ENCODE measurements around the gene EHMT1. TPM values are rescaled to one million over a fixed set of nuclear protein-coding genes. Genes with fewer than 3 reads are reported as not detected.

Gene EHMT1
- total RNA-seq, 2 donors from 2014 or later = 93.1 to 184 TPM

DNA sequence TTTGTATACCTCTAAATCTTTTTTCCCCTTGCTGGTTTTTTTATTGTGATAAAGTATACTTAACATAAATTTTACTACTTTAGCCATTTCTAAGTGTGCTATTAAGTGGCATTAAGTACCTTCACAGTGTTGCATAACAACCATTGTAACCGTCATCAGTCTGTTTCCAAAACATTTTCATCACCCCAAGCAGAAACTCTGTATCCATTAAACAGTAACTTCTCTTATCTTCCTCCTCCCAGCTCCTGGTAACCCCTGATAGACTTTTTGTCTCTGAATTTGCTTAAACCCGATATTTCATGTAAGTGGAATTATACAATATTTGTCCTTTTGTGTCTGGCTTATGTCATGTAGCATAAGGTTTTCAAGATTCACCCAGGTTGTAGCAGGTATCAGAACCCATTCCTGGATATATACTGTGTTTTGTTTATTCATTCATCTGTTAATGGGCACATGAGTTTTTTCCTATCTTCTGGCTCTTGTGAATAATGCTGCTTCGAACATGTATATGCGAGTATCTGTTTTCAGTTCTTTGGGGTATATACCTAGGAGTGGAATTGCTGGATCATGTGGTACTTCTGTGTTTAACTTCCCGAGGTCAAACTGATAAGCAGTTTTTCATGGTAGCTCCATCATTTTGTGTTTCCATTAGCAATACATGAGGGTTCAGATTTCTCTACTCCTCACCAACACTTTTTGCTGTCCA lies 66.4 kb downstream of the EHMT1 start:
- DNase-seq (ENCODE audit: low spot score) = no peak
- Mint-ChIP-seq H3K27ac (peak overlapping the region in 1 of 2 donors; percentile 26), H3K4me3 (no peak overlapping the region), H3K4me1 (ENCODE audit: low read depth in 2 of 2) (peaks cover 35 to 43% of the 10 kb centered on the region in 2 donors), H3K36me3 (no peaks in the 10 kb centered on the region), H3K9me3 (no peaks in the 10 kb centered on the region), H3K27me3 (no peaks in the 10 kb centered on the region)
- ATAC-seq = no peak

DNA sequence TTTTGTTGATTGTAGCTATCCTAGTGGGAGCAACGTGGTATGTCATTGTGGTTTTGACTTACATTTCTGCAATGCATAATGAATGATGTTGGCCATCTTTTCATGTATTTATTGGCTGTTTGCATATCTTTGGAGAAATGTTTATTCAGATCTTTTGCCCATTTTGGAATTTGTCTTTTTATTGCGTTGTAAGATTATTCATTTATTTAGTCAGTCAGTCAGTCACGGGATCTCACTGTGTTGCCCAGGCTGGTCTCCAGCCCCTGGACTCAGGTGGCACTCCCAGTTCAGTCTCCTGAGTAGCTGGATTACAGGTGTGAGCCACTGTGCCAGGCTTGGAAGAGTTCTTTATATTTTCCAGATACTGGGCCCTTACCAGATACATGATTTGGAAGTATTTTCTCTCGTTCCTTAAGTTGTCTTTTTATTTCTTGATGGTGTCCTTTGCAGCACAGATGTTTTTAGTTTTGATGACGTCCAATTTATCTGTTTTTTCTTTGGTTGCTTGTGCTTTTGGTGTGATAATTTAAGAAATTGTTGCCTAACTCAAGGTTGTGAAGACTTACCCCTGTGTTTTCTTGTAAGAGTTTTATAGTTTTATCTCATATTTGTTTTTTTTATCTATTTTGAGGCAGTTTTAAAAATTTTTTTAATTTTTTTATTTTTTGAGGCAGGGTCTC lies 67.1 kb downstream of the EHMT1 start:
- ATAC-seq (no peak), DNase-seq (ENCODE audit: low spot score) (no peak)
- Mint-ChIP-seq H3K27ac (peak overlapping the region in 1 of 2 donors; percentile 26), H3K9me3 (no peaks in the 10 kb centered on the region), H3K4me3 (no peak overlapping the region), H3K36me3 (no peaks in the 10 kb centered on the region), H3K27me3 (no peaks in the 10 kb centered on the region), H3K4me1 (ENCODE audit: low read depth in 2 of 2) (peaks cover 39 to 44% of the 10 kb centered on the region in 2 donors)

DNA sequence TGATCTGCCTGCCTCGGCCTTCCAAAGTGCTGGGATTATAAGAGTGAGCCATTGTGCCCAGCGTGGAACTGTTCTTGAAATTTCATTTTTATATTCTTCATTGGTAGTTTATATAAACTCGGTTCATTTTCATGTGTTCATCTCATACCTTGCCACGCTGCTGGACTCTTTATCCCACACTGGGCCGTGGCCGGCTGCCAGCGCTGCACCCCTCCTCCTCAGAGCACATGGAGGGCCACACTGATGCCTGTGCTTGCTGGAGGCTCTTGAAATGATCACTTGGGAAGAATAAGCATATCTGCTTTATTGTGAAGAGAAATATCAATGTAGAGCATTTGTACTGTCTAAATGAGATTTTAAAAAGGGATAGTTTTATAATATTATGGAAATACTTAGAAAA lies 69.5 kb downstream of the EHMT1 start:
- DNase-seq (ENCODE audit: low spot score) (no peak), ATAC-seq (no peak)
- Mint-ChIP-seq H3K27me3 (no peaks in the 10 kb centered on the region), H3K9me3 (no peaks in the 10 kb centered on the region), H3K4me1 (ENCODE audit: low read depth in 2 of 2) (peaks cover 51 to 56% of the 10 kb centered on the region in 2 donors), H3K27ac (no peak overlapping the region), H3K4me3 (no peak overlapping the region), H3K36me3 (no peaks in the 10 kb centered on the region)

DNA sequence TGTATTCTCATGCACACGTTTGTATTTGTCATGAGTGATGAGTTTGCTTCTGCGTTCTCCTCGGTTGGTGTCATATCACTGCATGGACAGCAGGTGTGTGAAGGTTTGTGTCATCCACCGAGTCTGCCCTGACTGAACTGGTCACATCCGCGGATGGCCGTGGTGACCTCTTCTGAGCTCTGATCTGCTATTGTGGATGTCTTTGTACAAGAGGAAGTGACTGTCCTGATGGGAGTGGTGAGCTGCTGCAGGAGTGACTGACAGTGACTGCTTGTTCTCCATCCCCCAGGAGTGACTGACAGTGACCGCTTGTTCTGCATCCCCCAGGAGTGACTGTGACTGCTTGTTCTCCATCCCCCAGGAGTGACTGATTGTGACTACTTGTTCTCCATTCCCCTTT lies 69.9 kb downstream of the EHMT1 start:
- ATAC-seq (no peak), DNase-seq (ENCODE audit: low spot score) (no peak)
- Mint-ChIP-seq H3K27me3 (no peaks in the 10 kb centered on the region), H3K27ac (no peak overlapping the region), H3K4me1 (ENCODE audit: low read depth in 2 of 2) (peaks cover 51 to 56% of the 10 kb centered on the region in 2 donors), H3K4me3 (no peak overlapping the region), H3K36me3 (no peaks in the 10 kb centered on the region), H3K9me3 (no peaks in the 10 kb centered on the region)

DNA sequence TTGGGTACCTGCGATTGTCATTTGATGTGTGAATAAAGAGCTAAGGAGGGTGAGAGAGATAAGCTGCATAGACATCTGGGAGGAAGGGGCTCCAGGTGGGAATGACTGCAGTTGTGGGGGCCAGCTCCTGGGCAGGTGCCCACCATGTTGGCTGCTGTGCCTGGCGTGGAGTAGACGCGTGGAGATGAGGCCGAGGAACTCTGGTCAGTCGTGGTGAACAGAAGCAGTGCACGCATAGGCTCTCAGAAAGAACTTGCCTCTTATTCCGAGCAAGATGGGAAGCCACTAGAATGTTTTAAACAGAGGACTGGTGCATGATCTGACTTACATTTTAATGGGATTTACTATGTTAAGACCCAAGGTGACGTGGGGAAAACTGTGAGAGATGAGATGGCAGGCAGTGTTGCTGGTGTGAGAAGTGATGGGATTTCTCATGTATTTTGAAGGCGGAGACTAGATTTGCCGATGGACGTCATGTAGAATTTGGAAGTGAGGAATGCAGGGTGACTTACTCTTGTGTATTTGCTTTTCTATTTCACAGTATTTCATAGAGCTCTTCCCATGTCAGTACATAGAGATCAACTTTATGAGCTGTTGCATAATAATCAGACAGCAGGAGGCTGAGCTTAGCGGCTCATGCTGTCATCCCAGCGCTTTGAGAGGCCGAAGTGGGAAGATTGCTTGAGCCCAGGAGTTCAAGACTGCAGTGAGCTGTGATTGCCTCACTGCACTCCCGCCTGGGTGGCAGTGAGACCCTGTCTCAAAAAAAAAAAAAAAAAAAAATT lies 71.1 kb downstream of the EHMT1 start:
- H3K27me3 Mint-ChIP-seq = no peaks in the 10 kb centered on the region
- no peak overlapping the region for H3K4me3 Mint-ChIP-seq
- no peak overlapping the region for H3K27ac Mint-ChIP-seq
- H3K36me3 Mint-ChIP-seq = no peaks in the 10 kb centered on the region
- peaks cover 55 to 59% of the 10 kb centered on the region in 2 donors for H3K4me1 Mint-ChIP-seq (ENCODE audit: low read depth in 2 of 2)
- no peak for DNase-seq (ENCODE audit: low spot score)
- no peaks in the 10 kb centered on the region for H3K9me3 Mint-ChIP-seq
- ATAC-seq = no peak

DNA sequence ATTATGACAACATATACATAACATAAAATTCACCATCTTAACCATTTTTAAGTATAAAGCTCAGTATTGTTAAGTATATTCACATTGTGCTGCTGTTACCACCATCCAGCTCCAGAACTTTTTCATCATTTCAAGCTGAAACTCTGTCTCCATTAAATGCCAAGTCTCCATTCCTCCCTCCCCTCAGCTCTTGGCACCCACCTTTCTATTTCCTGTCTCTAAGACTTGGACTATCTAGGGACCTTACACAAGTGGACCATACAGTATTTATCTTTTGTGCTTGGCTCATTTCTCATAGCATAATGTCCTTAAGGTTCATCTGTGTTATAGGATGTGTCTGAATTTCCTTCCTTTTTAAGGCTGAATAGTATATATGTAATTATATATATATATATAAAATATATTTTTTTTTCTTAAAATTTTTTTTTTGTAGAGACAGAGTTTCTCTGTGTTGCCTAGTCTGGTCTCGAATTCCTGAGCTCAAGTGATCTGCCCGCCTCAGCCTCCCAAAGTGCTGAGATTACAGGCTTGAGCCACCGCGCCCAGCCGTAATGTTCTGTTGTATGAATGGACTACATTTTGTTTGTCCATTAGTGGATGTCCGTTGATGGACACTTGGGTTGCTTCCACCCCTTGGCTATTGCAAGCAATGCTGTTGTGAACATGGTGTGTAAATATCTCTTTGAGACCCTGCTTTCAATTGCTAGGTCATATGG lies 72.3 kb downstream of the EHMT1 start:
- H3K4me1 Mint-ChIP-seq (ENCODE audit: low read depth in 2 of 2) = peaks cover 55 to 56% of the 10 kb centered on the region in 2 donors
- peak overlapping the region in 1 of 2 donors; percentile 51 for H3K27ac Mint-ChIP-seq
- DNase-seq (ENCODE audit: low spot score) (no peak), ATAC-seq (no peak)
- no peaks in the 10 kb centered on the region for H3K27me3 Mint-ChIP-seq
- no peaks in the 10 kb centered on the region for H3K9me3 Mint-ChIP-seq
- no peak overlapping the region for H3K4me3 Mint-ChIP-seq
- H3K36me3 Mint-ChIP-seq = no peaks in the 10 kb centered on the region

DNA sequence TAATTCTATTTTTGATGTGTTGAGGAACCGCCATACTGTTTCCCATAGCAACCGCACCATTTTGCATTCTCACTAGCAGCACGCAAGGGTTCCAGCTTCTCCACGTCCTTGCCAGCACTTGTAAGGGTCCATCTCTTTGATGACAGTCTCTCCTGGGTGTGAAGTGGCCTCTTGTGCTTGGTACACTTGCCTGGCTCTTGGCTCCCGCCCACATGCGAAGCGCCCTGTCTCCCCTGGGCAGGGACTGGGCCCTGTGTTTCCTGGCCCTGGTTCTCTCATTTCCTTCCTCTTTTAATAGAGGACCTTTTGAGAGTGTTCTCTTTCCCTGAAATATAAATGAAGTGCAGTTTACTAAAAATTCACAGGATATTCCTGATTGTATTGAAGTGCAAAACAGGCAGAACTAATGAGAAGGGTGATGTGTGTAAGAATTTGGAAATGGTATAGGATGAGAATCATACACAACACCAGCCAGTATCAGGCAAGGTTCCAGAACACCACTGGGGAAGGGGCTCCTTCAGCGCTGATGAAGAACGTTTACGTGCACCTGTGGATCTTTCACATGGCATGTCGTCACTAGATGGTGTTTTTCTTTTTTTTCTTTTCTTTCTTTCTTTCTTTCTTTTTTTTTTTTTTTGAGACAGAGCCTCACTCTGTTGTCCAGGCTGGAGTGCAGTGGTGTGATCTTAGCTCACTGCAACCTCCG lies 73.0 kb downstream of the EHMT1 start:
- peaks cover 61 to 63% of the 10 kb centered on the region in 2 donors for H3K4me1 Mint-ChIP-seq (ENCODE audit: low read depth in 2 of 2)
- H3K27ac Mint-ChIP-seq = peak overlapping the region in 1 of 2 donors; percentile 30
- no peak overlapping the region for H3K4me3 Mint-ChIP-seq
- ATAC-seq (no peak), DNase-seq (ENCODE audit: low spot score) (no peak)
- no peaks in the 10 kb centered on the region for H3K36me3 Mint-ChIP-seq
- no peaks in the 10 kb centered on the region for H3K9me3 Mint-ChIP-seq
- H3K27me3 Mint-ChIP-seq = no peaks in the 10 kb centered on the region

DNA sequence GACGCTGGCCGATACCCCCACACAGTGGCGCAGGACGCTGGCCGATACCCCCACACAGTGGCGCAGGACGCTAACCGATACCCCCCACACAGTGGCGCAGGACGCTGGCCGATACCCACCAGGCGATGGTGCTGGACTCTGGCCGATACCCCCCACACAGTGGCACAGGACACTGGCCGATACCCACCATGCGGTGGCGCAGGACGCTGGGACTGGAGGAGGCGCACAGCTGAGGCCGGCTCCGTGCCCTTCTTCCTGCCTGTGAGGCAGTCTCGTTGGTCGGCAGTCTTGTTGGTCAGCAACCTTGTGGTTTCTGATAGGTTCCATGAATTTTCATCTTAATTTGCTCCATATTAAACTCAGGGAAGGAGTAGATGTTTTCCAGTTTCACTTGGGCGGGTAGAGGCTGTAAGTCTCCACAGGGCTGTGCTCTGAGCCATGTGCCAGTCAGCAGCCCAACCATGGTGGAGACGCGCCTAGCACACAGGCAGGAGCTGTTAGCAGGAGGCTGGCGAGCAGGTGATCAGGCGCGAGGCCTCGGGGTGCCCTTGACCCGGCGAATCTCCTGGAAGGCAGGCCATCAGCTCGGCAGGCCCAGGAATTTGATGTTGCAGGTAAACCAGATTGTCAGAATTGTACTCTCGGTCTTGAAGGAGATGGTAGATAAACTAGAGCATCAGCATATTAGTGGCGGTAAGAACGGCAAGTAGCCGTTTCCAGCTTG lies 75.6 kb downstream of the EHMT1 start:
- ATAC-seq (no peak), DNase-seq (ENCODE audit: low spot score) (no peak)
- H3K36me3 Mint-ChIP-seq = no peaks in the 10 kb centered on the region
- peaks cover 57 to 59% of the 10 kb centered on the region in 2 donors for H3K4me1 Mint-ChIP-seq (ENCODE audit: low read depth in 2 of 2)
- H3K9me3 Mint-ChIP-seq = no peaks in the 10 kb centered on the region
- peak overlapping the region in 1 of 2 donors; percentile 41 for H3K27ac Mint-ChIP-seq
- H3K4me3 Mint-ChIP-seq = no peak overlapping the region
- H3K27me3 Mint-ChIP-seq = no peaks in the 10 kb centered on the region

DNA sequence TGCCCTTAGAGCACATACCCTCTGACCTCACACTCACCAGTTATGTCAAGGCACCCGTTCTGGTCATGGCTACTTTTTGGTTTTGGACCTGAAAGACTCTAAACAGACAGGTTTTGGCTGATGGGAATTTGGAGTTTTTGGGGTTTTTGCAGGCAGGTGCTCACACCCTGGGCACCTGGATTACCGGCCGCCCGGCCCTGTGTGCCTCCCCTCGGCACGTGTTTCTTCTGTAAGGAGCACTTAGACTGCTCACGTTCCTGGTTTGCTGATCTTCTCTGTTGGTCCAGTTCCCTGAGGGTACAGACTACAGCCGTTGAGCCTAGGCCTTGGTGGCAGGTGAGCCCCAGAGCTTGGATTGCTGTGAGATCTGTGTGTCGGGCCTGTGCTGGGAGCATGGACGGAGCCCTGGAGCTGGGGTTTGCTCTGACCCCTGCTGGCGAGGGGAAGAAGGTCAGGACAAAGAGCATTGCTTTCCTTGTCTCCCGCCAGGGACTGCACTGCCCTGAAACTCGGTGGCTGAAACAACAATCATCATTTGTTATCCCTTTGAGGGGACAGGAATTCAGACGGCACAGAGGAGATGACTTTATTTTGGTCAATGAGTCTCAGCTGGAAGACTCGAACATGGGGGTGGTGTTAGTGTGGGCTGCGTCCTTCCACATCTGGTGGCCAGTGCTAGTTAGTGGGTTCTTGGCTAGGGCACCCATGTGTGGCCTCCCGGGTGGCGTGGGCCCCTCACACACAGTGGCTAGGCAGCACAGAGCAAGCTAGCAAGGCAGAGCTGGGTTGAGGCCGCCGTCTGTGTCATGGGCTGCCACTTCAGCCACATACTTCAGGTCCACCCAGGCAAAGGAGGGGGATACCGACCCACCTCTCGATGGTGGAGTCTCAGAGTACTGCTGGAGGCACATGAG lies 76.4 kb downstream of the EHMT1 start:
- no peak overlapping the region for H3K4me3 Mint-ChIP-seq
- no peaks in the 10 kb centered on the region for H3K9me3 Mint-ChIP-seq
- no peaks in the 10 kb centered on the region for H3K36me3 Mint-ChIP-seq
- H3K4me1 Mint-ChIP-seq (ENCODE audit: low read depth in 2 of 2) = peaks cover 51% of the 10 kb centered on the region in 2 donors
- peak overlapping the region in 1 of 2 donors; percentile 41 for H3K27ac Mint-ChIP-seq
- DNase-seq (ENCODE audit: low spot score) (no peak), ATAC-seq (peak; percentile 52 to 55)
- H3K27me3 Mint-ChIP-seq = no peaks in the 10 kb centered on the region

DNA sequence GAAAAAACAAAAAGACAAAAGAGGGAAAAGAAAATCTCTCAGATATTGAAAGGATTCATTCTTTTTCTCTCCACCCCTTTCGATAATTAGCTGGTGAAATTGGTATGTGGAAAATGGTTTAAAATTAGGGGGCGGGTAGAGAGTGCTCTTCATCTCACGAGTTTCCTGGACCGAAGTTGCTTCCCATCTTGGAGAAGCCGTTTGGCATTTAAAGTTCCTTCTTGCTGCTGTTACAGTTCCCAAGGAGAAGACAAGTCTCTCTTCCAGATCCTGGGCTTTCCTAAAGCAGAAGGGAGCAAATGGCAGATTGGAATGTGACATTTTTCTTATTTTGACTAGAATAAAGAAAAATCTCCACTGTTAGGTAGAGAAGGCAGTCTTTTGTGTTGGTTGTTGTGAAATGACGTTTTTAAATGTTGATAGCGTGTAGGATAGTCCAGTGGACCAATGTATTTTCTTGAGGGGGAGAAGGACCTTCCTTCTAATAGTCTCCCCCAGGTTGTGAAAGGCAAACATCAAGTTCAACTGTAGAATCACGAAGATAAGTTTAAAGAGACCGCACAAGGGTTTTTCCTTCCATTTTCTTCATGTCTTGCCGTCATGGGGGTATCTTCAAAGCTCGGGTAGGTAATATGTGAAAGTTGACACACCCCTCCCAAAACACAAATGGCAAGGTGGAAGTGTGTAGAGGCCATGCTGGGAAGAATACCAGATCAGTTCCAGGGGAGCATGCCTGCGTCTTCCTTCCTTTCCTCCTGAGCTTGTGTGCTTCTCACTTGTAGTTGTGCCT lies 77.5 kb downstream of the EHMT1 start:
- Mint-ChIP-seq H3K27me3 (no peaks in the 10 kb centered on the region), H3K9me3 (no peaks in the 10 kb centered on the region), H3K27ac (peak overlapping the region in 1 of 2 donors; percentile 57), H3K4me3 (no peak overlapping the region), H3K4me1 (ENCODE audit: low read depth in 2 of 2) (peaks cover 49 to 50% of the 10 kb centered on the region in 2 donors), H3K36me3 (no peaks in the 10 kb centered on the region)
- ATAC-seq (no peak), DNase-seq (ENCODE audit: low spot score) (no peak)

DNA sequence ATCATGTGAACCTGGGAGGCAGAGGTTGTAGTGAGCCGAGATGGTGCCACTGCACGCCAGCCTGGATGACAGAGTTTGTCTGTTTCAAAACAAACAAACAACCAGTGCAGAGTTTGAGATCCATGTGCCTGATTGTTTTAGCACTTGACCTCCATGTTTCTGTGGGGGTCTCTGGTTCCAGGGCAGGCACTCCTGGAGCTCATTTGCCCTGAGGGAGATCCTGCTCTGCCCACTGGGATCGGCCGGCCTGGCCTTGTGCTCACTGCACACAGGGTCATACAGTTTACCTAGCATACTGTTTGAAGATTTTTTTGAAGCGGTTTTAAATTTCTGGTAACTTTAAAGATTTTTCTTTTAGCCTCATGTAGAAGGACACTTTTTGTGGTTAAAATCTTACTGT lies 78.4 kb downstream of the EHMT1 start:
- H3K4me3 Mint-ChIP-seq = no peak overlapping the region
- H3K27ac Mint-ChIP-seq = peak overlapping the region in 1 of 2 donors; percentile 57
- no peaks in the 10 kb centered on the region for H3K36me3 Mint-ChIP-seq
- H3K27me3 Mint-ChIP-seq = no peaks in the 10 kb centered on the region
- H3K9me3 Mint-ChIP-seq = no peaks in the 10 kb centered on the region
- DNase-seq (ENCODE audit: low spot score) (no peak), ATAC-seq (no peak)
- peaks cover 43% of the 10 kb centered on the region in 2 donors for H3K4me1 Mint-ChIP-seq (ENCODE audit: low read depth in 2 of 2)
